Measurements from ENCODE around the gene L3MBTL2.

Gene L3MBTL2

GRCh38 chr22:41215926-41216325, 10.8 kb downstream of the L3MBTL2 start:
- no peak for DNase-seq

DNA sequence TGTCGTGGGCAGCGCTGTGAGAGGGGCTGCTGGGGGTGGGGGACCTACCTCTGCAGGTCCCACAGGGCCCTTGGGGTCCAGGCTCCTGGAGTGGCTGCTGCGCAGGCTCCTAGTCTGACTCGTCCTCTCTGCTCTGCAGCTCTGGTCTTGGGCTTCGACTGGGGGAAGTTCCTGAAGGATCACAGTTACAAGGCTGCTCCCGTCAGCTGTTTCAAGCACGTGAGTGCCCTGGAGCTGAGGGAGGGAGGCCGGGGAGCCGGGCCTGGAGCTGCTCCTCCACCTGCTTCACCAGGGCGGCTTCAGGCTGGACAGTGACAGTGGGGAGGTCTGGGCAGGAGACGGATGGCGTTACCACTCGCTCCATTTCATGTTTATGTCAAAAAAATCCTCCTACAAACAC, 11.9 kb downstream of the L3MBTL2 start:
- no peak for DNase-seq

DNA sequence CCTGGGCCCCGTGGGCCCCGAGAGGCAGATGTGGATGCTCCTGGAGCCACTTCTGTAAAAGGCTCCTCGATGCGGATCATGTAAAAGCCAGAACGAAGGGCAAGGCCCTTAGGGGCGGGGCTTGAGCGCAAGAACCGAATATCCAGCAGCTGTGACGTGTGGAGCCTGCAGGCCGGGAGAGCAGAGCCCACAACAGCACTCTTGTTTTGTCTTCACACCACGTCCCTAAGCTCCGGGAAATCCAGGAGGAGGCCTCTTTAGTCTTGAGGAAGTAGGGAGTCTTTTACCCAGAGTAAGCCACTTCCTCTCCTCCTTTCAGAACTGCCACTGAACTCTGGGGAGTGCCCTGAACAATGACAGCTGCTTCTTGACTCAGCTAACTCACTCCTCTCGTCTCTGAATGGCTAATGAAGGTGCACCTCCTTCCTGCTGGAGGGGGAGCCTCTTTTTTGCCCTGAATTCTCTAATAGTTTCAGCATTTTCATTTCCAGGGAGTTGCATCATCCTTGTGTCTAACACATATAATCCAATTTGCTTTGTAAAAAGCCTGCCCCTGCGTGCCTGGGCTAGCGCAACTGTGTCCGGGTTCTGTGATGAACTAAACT, 12.5 kb downstream of the L3MBTL2 start:
- peak in 1 of 2 donors; percentile 21 for DNase-seq

GRCh38 chr22:41222846-41223507, 17.9 kb downstream of the L3MBTL2 start:
- no peak for DNase-seq

GRCh38 chr22:41223535-41223934, 18.4 kb downstream of the L3MBTL2 start:
- DNase-seq = no peak

DNA sequence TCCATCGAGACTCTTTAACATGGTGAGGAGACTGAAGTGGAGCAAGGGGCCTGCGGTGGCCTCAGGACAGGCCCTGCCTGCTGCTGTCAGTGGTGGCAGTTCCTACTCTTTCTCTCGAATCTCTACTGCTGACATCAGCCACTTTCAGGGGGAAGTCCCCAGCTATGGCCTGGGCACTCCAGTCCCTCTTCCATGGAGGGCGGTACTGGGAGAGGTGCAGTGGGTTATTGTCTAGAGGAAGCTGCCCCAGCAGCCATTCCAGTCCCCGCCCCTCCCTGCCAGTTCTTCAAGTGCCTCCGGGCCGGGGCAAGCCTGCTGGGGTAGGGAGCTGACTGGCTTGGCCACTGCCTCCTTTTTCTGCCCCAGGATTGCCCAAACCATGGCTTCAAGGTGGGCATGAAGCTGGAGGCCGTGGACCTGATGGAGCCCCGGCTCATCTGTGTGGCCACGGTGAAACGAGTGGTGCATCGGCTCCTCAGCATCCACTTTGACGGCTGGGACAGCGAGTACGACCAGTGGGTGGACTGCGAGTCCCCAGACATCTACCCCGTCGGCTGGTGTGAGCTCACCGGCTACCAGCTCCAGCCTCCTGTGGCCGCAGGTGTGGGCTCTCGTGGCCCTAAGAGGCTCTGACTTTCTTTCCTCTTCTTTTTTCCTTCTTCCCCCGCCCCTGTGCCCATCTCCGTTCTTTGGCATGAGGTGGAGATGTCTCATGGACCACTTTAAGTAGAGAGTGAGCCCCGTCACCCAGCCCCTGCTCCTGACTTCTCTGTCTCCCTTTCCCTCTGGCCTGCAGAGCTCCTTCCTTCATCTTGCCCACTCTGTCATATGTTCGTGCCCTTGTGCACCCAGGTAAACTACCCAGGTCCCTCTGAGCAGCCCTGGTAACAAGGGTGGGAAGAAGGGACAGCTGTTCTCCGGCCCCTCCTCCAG, 21.9 kb downstream of the L3MBTL2 start:
- no peak for DNase-seq

- no peak for DNase-seq
These were observed 24.1 kb downstream of the L3MBTL2 start for GRCh38 chr22:41229215-41229614.

- no peak for DNase-seq
These were observed 24.8 kb downstream of the L3MBTL2 start for GRCh38 chr22:41229730-41230400.

GRCh38 chr22:41230401-41230785, 25.3 kb downstream of the L3MBTL2 start:
- DNase-seq = no peak

- no peak for DNase-seq
These were observed 26.3 kb downstream of the L3MBTL2 start for GRCh38 chr22:41231369-41231768.

GRCh38 chr22:41234815-41235695, 29.9 kb downstream of the L3MBTL2 start:
- no peak for DNase-seq

GRCh38 chr22:41237036-41237706, 32.1 kb downstream of the L3MBTL2 start:
- DNase-seq = no peak

- DNase-seq = peak; percentile 64 to 75
These were observed 32.8 kb downstream of the L3MBTL2 start for GRCh38 chr22:41237707-41238569.

DNA sequence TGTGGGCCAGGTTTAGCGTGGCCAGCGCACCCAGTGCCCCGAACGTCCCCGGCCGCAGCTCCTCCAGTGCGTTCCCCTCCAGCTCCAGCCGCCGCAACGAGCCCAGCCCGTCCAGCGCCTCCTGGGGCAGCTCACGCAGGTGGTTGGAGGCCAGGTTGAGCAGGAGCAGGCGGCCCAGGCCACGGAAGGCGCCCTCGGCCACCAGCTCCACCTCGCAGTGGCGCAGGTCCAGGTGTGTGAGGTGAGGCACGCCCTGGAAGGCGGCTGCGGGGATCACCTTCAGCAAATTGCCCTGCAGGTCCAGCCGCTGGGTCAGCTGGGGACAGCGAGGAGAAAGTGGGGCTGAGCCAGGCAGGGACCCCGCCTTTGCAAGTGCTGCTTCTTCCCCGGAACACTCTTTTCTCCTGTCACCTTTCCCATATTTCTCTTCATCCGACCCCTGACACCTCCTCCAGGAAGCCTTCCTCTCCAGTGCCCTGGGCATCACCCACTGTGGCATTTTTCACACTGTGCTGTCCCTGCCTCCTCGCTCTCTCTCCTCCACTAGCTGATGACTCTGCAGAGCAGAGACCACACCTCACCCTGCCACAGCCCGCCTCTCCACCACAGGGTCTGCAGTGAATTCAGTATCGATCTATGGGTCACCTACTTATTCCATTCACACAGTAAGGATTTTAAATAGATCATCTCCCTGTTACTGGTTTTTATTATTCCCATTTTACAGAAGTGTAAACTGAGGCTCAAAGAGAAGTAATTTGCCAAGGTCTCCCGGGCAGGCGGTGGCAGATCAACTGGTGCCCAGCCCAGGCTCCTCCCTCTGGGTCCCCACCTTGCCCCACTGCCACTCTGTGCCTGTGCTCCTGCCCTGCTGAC, 33.7 kb downstream of the L3MBTL2 start:
- DNase-seq = no peak

DNA sequence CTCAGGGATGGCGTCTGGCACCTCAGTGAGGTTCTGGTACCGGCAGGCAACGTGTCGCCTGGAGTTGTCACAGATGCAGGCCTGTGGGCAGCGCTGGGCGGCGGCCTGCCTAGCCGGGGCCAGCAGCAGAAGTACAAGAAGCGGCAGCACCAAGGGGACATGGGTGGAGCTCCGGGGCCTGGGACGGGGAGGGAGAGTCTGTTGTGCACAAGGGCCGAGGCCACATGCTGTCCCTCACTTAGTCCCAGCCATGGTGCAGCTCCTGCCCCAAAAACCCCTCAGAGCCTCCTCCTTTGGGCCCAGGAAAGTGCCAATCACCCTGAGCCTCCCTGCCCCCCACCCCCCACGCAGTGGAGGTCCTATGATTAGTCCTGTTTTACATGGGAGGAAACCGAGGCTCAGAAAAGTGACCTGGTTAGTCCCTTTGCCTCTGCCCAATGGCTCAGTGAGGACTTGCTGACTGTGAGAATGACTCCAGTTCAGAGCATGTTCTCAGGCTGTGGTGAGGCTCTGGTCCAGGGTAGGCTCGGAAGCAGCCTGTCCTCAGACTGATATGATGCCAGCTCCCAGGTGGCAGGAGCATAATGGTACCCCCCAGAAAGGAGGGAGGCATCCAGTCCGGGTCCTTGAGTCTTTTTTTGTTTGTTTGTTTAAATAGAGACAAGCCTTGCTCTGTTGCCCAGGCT, 34.5 kb downstream of the L3MBTL2 start:
- DNase-seq = no peak

GRCh38 chr22:41240377-41241132, 35.4 kb downstream of the L3MBTL2 start, which contains the start of gene CHADL:
CHADL (minus strand) TSS chr22:41240931; CDS start chr22:41240881, 50 bp downstream.
- no peak for DNase-seq

DNA sequence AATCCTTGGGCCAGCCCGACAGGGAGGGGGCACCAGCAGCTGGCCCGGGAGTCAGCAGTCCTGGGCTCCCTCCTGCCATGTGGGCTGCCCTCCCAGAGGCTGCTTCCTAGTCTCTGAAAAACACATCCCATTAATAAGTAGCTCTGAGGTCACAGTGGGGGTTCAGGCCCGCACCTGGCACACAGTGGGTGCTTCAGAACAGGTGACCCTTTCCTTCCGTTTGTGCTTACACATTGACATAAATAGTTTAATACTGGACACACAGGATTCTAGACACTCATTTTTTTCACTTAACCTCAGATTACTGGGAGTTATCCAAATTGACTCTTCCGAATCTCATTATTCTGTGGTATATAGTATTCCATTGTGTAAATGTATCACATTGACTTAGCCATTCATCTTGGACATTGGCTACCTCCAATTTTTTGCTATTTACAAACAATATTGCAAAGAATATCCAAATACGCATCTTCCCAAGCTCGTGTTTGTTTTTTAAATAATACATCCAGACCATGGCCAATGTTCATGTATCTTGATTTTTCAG, 36.1 kb downstream of the L3MBTL2 start:
- no peak for DNase-seq

Data from stimulated activated CD4-positive, alpha-beta T cell treated with anti-CD3 and anti-CD28 coated beads, Interleukin-2, amount 100 ng/mL, for 48 hours (primary cell).